ENCODE data around the gene PANK2.

The PANK2 gene

DNA sequence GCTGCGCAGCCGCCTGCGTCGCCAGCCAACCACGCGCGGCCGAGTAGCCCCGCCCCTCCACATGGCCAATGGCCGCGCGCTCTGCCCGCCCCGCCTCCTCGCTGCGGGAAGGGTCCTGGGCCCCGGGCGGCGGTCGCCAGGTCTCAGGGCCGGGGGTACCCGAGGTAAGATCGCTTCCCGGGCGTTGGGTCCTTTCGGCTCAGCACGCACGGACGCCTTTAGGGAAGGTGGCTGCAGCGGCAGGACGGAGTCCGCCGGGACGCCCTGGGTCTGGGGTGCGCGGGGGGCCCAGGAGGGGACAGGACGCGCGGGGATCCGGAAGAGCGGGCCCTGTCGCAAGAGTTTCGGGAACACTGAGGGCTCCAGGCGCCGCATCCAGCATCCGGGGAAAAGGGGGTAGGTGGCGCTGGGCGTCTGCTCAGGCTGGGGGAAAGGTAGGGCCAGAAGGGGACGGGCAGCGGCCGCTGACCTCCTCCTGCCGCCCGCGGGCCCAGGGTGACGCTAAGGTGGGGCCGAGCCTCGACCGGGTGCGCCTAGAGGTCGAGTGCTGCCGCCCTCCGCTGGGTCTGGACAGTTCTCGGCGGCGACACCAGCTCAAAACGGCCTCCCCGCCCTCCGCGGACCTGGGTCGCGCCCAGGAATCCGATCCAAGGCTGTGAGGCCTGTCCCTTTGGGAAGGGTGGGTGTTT, 42.3 kb upstream of the PANK2 start, which contains the start of gene MAVS:
TSS of gene MAVS (plus strand) at position 95 of the 689 bp plus-strand sequence. CDS start 7,791 bp downstream, outside the sequence.
- POLR2A ChIA-PET: no interaction called here
- peak; percentile 80 to 88 (median 87) for DNase-seq
- Histone ChIP-seq H3K4me1 (ENCODE audit: control extremely low read depth in 1 of 4, control insufficient read depth in 4 of 4, insufficient read depth in 4 of 4, low read length in 3 of 4) (peaks cover 1 to 36% (median 27%) of the 10 kb centered on the region in 4 experiments), H3K27me3 (replicated peaks in 2 of 5; ENCODE audit: control insufficient read depth in 4 of 5, insufficient read depth in 5 of 5, low read length in 4 of 5) (no peaks in the 10 kb centered on the region), H3K27ac (ENCODE audit: insufficient read depth in 1 of 2, low read depth in 1 of 2, low read length in 2 of 2, poor library complexity in 1 of 2, severe bottlenecking in 2 of 2) (peak within 1 kb of the TSS; percentile 80 to 90), H3K9me3 (ENCODE audit: control extremely low read depth in 1 of 5, control insufficient read depth in 4 of 5, insufficient read depth in 2 of 5, low read depth in 1 of 5, low read length in 4 of 5) (no peaks in the 10 kb centered on the region), H3K36me3 (ENCODE audit: control insufficient read depth in 4 of 4, insufficient read depth in 4 of 4, low read length in 3 of 4) (peaks cover 0 to 10% (median under 1%) of the 10 kb centered on the region in 4 experiments), H3K4me3 (ENCODE audit: control insufficient read depth in 1 of 7, extremely low read depth in 1 of 7, insufficient read depth in 4 of 7, low read depth in 2 of 7, low read length in 6 of 7) (peak within 1 kb of the TSS; percentile 78 to 98 (median 88))
- WGBS (ENCODE audit: insufficient coverage): under 1% methylated on average over 59 of the region's 72 CpGs
- CTCF ChIA-PET: no interaction called here

DNA sequence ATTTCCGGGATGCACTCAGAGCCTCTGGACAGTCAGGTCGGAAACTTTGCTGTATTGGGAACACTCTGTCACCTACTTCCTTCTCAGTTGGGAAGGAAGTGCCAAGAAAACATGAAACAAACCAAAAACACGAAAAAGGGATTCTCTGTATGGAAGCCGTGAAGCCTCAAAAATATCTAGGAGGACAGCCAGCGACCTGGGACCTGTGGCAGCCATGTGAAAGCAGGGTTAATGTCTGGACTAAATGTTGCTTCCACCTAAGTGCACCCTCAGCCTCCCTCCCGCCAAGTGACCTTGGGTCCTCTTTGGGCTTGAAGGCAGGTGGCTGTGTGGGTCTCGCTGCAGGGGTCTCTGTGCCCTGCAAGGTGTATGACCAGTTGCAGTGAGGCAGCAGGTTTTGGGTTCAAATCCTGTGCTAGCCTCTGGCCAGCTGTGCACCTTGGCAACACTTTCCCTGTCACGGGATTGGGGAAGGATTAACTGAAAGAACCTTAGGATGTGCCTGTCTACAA, 41.7 kb upstream of the PANK2 start:
- peaks cover 1 to 31% (median 25%) of the 10 kb centered on the region in 4 experiments for H3K4me1 ChIP-seq (ENCODE audit: control extremely low read depth in 1 of 4, control insufficient read depth in 4 of 4, insufficient read depth in 4 of 4, low read length in 3 of 4)
- ChIA-PET CTCF (no interaction called here), POLR2A (no interaction called here)
- no peaks in the 10 kb centered on the region for H3K9me3 ChIP-seq (ENCODE audit: control extremely low read depth in 1 of 5, control insufficient read depth in 4 of 5, insufficient read depth in 2 of 5, low read depth in 1 of 5, low read length in 4 of 5)
- peaks cover 0 to 12% (median under 1%) of the 10 kb centered on the region in 4 experiments for H3K36me3 ChIP-seq (ENCODE audit: control insufficient read depth in 4 of 4, insufficient read depth in 4 of 4, low read length in 3 of 4)
- H3K4me3 ChIP-seq (ENCODE audit: control insufficient read depth in 1 of 7, extremely low read depth in 1 of 7, insufficient read depth in 4 of 7, low read depth in 2 of 7, low read length in 6 of 7): peak overlapping the region; percentile 78 to 98 (median 88)
- WGBS (ENCODE audit: insufficient coverage): 54% methylated on average over 6 of the region's 8 CpGs
- H3K27ac ChIP-seq (ENCODE audit: insufficient read depth in 1 of 2, low read depth in 1 of 2, low read length in 2 of 2, poor library complexity in 1 of 2, severe bottlenecking in 2 of 2): peak overlapping the region; percentile 80 to 90
- peak in 2 of 3 donors; percentile 13 to 14 for DNase-seq
- H3K27me3 ChIP-seq (replicated peaks in 2 of 5; ENCODE audit: control insufficient read depth in 4 of 5, insufficient read depth in 5 of 5, low read length in 4 of 5): no peaks in the 10 kb centered on the region

DNA sequence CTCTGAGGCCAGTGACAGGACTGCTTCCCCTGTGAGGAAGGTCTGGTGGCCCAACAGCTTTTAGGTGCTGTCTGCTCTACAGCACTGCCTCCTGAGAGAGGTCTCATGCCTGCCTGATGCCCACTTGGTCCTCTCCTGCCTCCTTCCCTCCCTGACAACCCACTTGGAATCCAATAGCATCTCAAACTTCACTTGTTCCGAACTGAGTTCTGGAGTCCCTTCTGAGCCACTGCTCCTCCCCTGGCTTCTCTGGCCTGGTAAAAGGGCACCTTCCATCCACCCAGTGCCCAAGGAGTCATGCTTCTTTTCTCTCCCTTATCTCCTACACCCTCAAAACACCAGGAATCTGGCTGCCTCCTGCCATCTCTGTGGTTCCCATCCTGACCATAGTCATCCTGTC, 40.6 kb upstream of the PANK2 start:
- peak overlapping the region in 1 of 2 experiments; percentile 36 for H3K27ac ChIP-seq (ENCODE audit: insufficient read depth in 1 of 2, low read depth in 1 of 2, low read length in 2 of 2, poor library complexity in 1 of 2, severe bottlenecking in 2 of 2)
- CTCF ChIA-PET: interaction anchor here (1.4 kb wide), 1 partner anchor 23 kb away, joined by 4 read pairs; no protein-coding TSS in a partner anchor
- no peak for DNase-seq
- 100% methylated on average over 1 of the region's 1 CpG for WGBS (ENCODE audit: insufficient coverage)
- no peaks in the 10 kb centered on the region for H3K9me3 ChIP-seq (ENCODE audit: control extremely low read depth in 1 of 5, control insufficient read depth in 4 of 5, insufficient read depth in 2 of 5, low read depth in 1 of 5, low read length in 4 of 5)
- POLR2A ChIA-PET: no interaction called here
- no peaks in the 10 kb centered on the region for H3K27me3 ChIP-seq (replicated peaks in 2 of 5; ENCODE audit: control insufficient read depth in 4 of 5, insufficient read depth in 5 of 5, low read length in 4 of 5)
- peaks cover 0 to 12% (median under 1%) of the 10 kb centered on the region in 4 experiments for H3K36me3 ChIP-seq (ENCODE audit: control insufficient read depth in 4 of 4, insufficient read depth in 4 of 4, low read length in 3 of 4)
- no peak overlapping the region for H3K4me3 ChIP-seq (ENCODE audit: control insufficient read depth in 1 of 7, extremely low read depth in 1 of 7, insufficient read depth in 4 of 7, low read depth in 2 of 7, low read length in 6 of 7)
- peaks cover 0 to 23% (median 19%) of the 10 kb centered on the region in 4 experiments for H3K4me1 ChIP-seq (ENCODE audit: control extremely low read depth in 1 of 4, control insufficient read depth in 4 of 4, insufficient read depth in 4 of 4, low read length in 3 of 4)

DNA sequence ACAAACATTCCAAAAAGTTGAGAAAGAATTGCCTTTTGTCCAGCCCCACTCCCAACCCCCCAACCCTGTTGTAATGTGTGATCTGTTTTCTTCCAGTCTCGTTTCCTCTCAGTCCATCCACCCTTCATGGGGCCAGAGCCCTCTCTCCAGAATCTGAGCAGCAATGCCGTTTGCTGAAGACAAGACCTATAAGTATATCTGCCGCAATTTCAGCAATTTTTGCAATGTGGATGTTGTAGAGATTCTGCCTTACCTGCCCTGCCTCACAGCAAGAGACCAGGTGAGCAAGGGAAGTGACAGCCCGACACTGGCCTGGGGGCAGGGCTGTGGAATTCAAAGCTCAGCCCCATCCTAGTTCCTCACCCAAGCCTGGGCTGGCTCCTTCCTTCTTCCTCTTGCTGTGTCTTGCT, 34.7 kb upstream of the PANK2 start:
- Histone ChIP-seq H3K9me3 (ENCODE audit: control extremely low read depth in 1 of 5, control insufficient read depth in 4 of 5, insufficient read depth in 2 of 5, low read depth in 1 of 5, low read length in 4 of 5) (no peaks in the 10 kb centered on the region), H3K4me1 (ENCODE audit: control extremely low read depth in 1 of 4, control insufficient read depth in 4 of 4, insufficient read depth in 4 of 4, low read length in 3 of 4) (peaks cover 0 to 4% (median 0%) of the 10 kb centered on the region in 4 experiments), H3K27me3 (replicated peaks in 2 of 5; ENCODE audit: control insufficient read depth in 4 of 5, insufficient read depth in 5 of 5, low read length in 4 of 5) (no peaks in the 10 kb centered on the region), H3K27ac (ENCODE audit: insufficient read depth in 1 of 2, low read depth in 1 of 2, low read length in 2 of 2, poor library complexity in 1 of 2, severe bottlenecking in 2 of 2) (no peak overlapping the region), H3K4me3 (ENCODE audit: control insufficient read depth in 1 of 7, extremely low read depth in 1 of 7, insufficient read depth in 4 of 7, low read depth in 2 of 7, low read length in 6 of 7) (no peak overlapping the region), H3K36me3 (ENCODE audit: control insufficient read depth in 4 of 4, insufficient read depth in 4 of 4, low read length in 3 of 4) (peaks cover 8 to 40% (median 22%) of the 10 kb centered on the region in 4 experiments)
- 100% methylated on average over 3 of the region's 4 CpGs for WGBS (ENCODE audit: insufficient coverage)
- ChIA-PET CTCF (interaction anchor here (0.9 to 3.8 kb wide), 24 partner anchors 9 to 217 kb away, joined by 3 to 24 read pairs (median 4); partner anchors contain the start of genes CENPB and SPEF1), POLR2A (interaction anchor here (0.7 to 1.0 kb wide), 2 partner anchors 34 to 113 kb away, joined by 3 read pairs; partner anchors contain the start of gene AP5S1)
- no peak for DNase-seq

DNA sequence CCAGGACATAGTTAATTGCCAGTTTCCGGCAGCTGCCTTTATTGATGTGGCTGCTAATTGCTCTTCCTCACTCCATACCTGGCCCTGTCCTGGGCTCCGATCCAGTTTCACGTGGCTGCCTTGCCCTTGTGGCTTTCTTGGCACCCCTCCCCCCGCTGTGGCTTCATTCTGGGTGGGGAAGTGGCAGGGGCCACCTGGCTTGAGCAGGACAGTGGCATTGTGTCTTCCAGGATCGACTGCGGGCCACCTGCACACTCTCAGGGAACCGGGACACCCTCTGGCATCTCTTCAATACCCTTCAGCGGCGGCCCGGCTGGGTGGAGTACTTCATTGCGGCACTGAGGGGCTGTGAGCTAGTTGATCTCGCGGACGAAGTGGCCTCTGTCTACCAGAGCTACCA, 31.8 kb upstream of the PANK2 start:
- POLR2A ChIA-PET: interaction anchor here (0.7 kb wide), 1 partner anchor 10 kb away, joined by 4 read pairs; no protein-coding TSS in a partner anchor

DNA sequence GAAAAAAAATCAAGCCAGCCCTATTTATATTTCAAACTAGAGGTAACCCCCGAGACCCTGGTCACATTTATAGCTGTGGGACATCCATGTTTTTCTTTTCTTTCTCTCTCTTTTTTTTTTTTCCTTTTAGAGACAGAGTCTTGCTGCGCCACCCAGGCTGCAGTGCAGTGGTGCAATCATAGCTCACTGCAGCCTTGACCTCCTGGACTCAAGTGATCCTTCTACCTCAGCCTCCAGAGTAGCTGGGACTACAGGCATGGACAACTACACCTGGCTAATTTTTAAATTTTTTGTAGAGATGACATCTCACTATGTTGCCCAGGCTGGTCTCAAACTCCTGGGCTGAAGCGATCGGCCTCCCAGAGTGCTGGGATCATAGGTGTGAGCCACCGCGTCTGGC, 30.5 kb upstream of the PANK2 start:
- ChIA-PET CTCF (interaction anchor here (0.9 to 1.4 kb wide), 4 partner anchors 16 to 74 kb away, joined by 4 to 5 read pairs (median 4); partner anchors contain the start of gene AP5S1), POLR2A (no interaction called here)
- WGBS (ENCODE audit: insufficient coverage): 100% methylated on average over 4 of the region's 6 CpGs
- no peaks in the 10 kb centered on the region for H3K27me3 ChIP-seq (replicated peaks in 2 of 5; ENCODE audit: control insufficient read depth in 4 of 5, insufficient read depth in 5 of 5, low read length in 4 of 5)
- peaks cover 0 to 5% (median 0%) of the 10 kb centered on the region in 5 experiments for H3K9me3 ChIP-seq (ENCODE audit: control extremely low read depth in 1 of 5, control insufficient read depth in 4 of 5, insufficient read depth in 2 of 5, low read depth in 1 of 5, low read length in 4 of 5)
- no peak for DNase-seq
- peaks cover 0 to 4% (median 0%) of the 10 kb centered on the region in 4 experiments for H3K4me1 ChIP-seq (ENCODE audit: control extremely low read depth in 1 of 4, control insufficient read depth in 4 of 4, insufficient read depth in 4 of 4, low read length in 3 of 4)
- no peak overlapping the region for H3K4me3 ChIP-seq (ENCODE audit: control insufficient read depth in 1 of 7, extremely low read depth in 1 of 7, insufficient read depth in 4 of 7, low read depth in 2 of 7, low read length in 6 of 7)
- peaks cover 21 to 67% (median 52%) of the 10 kb centered on the region in 4 experiments for H3K36me3 ChIP-seq (ENCODE audit: control insufficient read depth in 4 of 4, insufficient read depth in 4 of 4, low read length in 3 of 4)
- H3K27ac ChIP-seq (ENCODE audit: insufficient read depth in 1 of 2, low read depth in 1 of 2, low read length in 2 of 2, poor library complexity in 1 of 2, severe bottlenecking in 2 of 2): no peak overlapping the region

More for the DNA sequence above, 31.8 kb upstream of the PANK2 start:
- H3K4me1 ChIP-seq (ENCODE audit: control extremely low read depth in 1 of 4, control insufficient read depth in 4 of 4, insufficient read depth in 4 of 4, low read length in 3 of 4): peaks cover 0 to 4% (median 0%) of the 10 kb centered on the region in 4 experiments
- peaks cover 15 to 55% (median 39%) of the 10 kb centered on the region in 4 experiments for H3K36me3 ChIP-seq (ENCODE audit: control insufficient read depth in 4 of 4, insufficient read depth in 4 of 4, low read length in 3 of 4)
- no peak for DNase-seq
- WGBS (ENCODE audit: insufficient coverage): 90% methylated on average over 14 of the region's 14 CpGs
- no peak overlapping the region for H3K4me3 ChIP-seq (ENCODE audit: control insufficient read depth in 1 of 7, extremely low read depth in 1 of 7, insufficient read depth in 4 of 7, low read depth in 2 of 7, low read length in 6 of 7)
- CTCF ChIA-PET: interaction anchor here (0.6 to 2.0 kb wide), 6 partner anchors 37 to 150 kb away, joined by 3 to 7 read pairs (median 4); partner anchors contain the start of gene AP5S1
- H3K27ac ChIP-seq (ENCODE audit: insufficient read depth in 1 of 2, low read depth in 1 of 2, low read length in 2 of 2, poor library complexity in 1 of 2, severe bottlenecking in 2 of 2): no peak overlapping the region
- H3K27me3 ChIP-seq (replicated peaks in 2 of 5; ENCODE audit: control insufficient read depth in 4 of 5, insufficient read depth in 5 of 5, low read length in 4 of 5): no peaks in the 10 kb centered on the region
- H3K9me3 ChIP-seq (ENCODE audit: control extremely low read depth in 1 of 5, control insufficient read depth in 4 of 5, insufficient read depth in 2 of 5, low read depth in 1 of 5, low read length in 4 of 5): peaks cover 0 to 5% (median 0%) of the 10 kb centered on the region in 5 experiments

Data from common myeloid progenitor, CD34-positive (primary cell).